ENCODE data around the gene MCM7. TPM values are rescaled to one million over a fixed set of nuclear protein-coding genes. Genes with fewer than 3 reads are reported as not detected.
A peak's percentile ranks its signal among the peaks of the same experiment; 100 is the strongest.

The MCM7 gene
- total and polyA plus RNA-seq, 4 donors = 36.0 to 54.7 (median 41.8) TPM

DNA sequence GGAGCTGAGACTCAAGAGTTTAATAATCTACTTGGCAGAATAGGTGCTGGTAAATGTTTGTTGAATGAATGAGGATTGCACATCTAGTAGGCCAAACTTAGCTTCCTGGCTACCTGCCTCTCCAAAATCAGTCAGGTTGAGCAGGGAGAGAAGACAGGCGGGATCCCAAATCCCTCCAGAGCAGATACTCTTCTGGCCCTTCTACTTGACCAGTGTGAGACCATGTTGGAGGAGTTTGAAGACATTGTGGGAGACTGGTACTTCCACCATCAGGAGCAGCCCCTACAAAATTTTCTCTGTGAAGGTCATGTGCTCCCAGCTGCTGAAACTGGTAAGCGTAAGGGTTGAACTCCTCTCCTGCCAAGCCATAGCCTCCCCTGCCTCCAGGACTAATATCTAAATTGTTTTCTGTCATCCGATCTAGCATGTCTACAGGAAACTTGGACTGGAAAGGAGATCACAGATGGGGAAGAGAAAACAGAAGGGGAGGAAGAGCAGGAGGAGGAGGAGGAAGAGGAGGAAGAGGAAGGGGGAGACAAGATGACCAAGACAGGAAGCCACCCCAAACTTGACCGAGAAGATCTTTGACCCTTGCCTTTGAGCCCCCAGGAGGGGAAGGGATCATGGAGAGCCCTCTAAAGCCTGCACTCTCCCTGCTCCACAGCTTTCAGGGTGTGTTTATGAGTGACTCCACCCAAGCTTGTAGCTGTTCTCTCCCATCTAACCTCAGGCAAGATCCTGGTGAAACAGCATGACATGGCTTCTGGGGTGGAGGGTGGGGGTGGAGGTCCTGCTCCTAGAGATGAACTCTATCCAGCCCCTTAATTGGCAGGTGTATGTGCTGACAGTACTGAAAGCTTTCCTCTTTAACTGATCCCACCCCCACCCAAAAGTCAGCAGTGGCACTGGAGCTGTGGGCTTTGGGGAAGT lies 23.4 kb upstream of the MCM7 start:
- no peak overlapping the region for H3K9ac ChIP-seq (ENCODE audit: insufficient read depth in 1 of 2, low read length in 2 of 2)
- H3K4me3 ChIP-seq = no peak overlapping the region
- H3K4me1 ChIP-seq (ENCODE audit: control insufficient read depth in 5 of 5, insufficient read depth in 5 of 5, low read length in 5 of 5) = peaks cover 0 to 23% (median 12%) of the 10 kb centered on the region in 5 donors
- WGBS, 2 donors = 58 to 67% methylated on average over 4 of the region's 4 CpGs
- peaks cover 0 to 11% (median 1%) of the 10 kb centered on the region in 4 donors for H3K36me3 ChIP-seq (ENCODE audit: control insufficient read depth in 4 of 4, insufficient read depth in 4 of 4, low read length in 4 of 4)
- no peaks in the 10 kb centered on the region for H3K27me3 ChIP-seq (ENCODE audit: control insufficient read depth in 3 of 3, insufficient read depth in 3 of 3, low read length in 2 of 3)
- H3K27ac ChIP-seq (ENCODE audit: low read depth in 1 of 2, low read length in 1 of 2) = peak overlapping the region in 1 of 2 donors; percentile 5
- TF ChIP-seq, protein P1, sequence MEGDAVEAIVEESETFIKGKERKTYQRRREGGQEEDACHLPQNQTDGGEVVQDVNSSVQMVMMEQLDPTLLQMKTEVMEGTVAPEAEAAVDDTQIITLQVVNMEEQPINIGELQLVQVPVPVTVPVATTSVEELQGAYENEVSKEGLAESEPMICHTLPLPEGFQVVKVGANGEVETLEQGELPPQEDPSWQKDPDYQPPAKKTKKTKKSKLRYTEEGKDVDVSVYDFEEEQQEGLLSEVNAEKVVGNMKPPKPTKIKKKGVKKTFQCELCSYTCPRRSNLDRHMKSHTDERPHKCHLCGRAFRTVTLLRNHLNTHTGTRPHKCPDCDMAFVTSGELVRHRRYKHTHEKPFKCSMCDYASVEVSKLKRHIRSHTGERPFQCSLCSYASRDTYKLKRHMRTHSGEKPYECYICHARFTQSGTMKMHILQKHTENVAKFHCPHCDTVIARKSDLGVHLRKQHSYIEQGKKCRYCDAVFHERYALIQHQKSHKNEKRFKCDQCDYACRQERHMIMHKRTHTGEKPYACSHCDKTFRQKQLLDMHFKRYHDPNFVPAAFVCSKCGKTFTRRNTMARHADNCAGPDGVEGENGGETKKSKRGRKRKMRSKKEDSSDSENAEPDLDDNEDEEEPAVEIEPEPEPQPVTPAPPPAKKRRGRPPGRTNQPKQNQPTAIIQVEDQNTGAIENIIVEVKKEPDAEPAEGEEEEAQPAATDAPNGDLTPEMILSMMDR (IDR thresholded peaks at IDR 0.05; ENCODE audit: control extremely low read depth, extremely low read depth) = no peak
- ATAC-seq (ENCODE audit: insufficient read depth, low FRiP score) = no peak
- H3K9me3 ChIP-seq (ENCODE audit: control insufficient read depth in 4 of 4, insufficient read depth in 3 of 4, low read length in 3 of 4) = no peaks in the 10 kb centered on the region
- DNase-seq = no peak

DNA sequence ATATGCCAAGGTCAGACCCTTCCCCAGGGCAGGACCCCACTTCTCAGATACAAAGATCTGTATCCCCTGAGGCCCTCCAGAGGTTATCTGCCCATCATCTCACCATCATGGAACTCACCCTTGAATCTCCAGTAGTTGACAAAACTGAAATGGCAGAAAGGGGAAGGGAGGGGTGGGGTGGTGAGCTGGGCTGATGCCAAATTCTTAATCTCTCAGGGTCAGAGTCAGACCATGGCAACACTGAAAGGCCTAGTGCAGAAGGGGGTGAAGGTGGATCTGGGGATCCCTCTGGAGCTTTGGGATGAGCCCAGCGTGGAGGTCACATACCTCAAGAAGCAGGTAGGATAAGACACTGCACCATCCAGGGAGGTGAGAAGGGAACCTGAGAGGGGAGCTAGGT lies 21.4 kb upstream of the MCM7 start:
- H3K4me1 ChIP-seq (ENCODE audit: control insufficient read depth in 5 of 5, insufficient read depth in 5 of 5, low read length in 5 of 5) = peaks cover 0 to 19% (median 12%) of the 10 kb centered on the region in 5 donors
- no peak for DNase-seq
- 98 to 100% methylated on average over 1 of the region's 1 CpG for WGBS, 2 donors
- H3K9me3 ChIP-seq (ENCODE audit: control insufficient read depth in 4 of 4, insufficient read depth in 3 of 4, low read length in 3 of 4) = no peaks in the 10 kb centered on the region
- H3K36me3 ChIP-seq (ENCODE audit: control insufficient read depth in 4 of 4, insufficient read depth in 4 of 4, low read length in 4 of 4) = peaks cover 0 to 11% (median 1%) of the 10 kb centered on the region in 4 donors
- H3K27me3 ChIP-seq (ENCODE audit: control insufficient read depth in 3 of 3, insufficient read depth in 3 of 3, low read length in 2 of 3) = no peaks in the 10 kb centered on the region
- no peak overlapping the region for H3K27ac ChIP-seq (ENCODE audit: low read depth in 1 of 2, low read length in 1 of 2)
- no peak overlapping the region for H3K4me3 ChIP-seq
- TF ChIP-seq, protein P1 (IDR thresholded peaks at IDR 0.05; ENCODE audit: control extremely low read depth, extremely low read depth) = no peak
- no peak overlapping the region for H3K9ac ChIP-seq (ENCODE audit: insufficient read depth in 1 of 2, low read length in 2 of 2)
- no peak for ATAC-seq (ENCODE audit: insufficient read depth, low FRiP score)

DNA sequence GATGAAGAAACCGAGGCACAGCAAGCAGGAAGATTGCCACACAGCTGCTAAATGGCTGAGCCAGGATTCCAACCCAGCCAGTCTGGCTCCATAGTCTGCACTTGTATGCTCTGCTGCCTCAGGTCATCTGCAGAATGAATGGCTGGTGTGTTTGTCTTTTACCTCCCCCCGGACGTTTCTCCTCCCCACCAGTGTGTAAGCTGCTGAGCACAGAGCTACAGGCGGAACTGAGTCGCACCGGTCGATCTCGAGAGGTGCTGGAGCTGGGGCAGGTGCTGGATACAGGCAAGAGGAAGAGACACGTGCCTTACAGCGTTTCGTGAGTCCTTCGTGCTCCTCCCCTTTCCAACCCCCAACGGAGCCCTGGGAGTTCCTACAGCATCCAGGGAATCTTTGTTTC lies 20.9 kb upstream of the MCM7 start:
- H3K36me3 ChIP-seq (ENCODE audit: control insufficient read depth in 4 of 4, insufficient read depth in 4 of 4, low read length in 4 of 4) = peaks cover 0 to 11% (median 1%) of the 10 kb centered on the region in 4 donors
- no peak overlapping the region for H3K27ac ChIP-seq (ENCODE audit: low read depth in 1 of 2, low read length in 1 of 2)
- H3K9ac ChIP-seq (ENCODE audit: insufficient read depth in 1 of 2, low read length in 2 of 2) = no peak overlapping the region
- TF ChIP-seq, protein P1 (IDR thresholded peaks at IDR 0.05; ENCODE audit: control extremely low read depth, extremely low read depth) = no peak
- peak in 2 of 3 donors; percentile 25 to 45 for DNase-seq
- ATAC-seq (ENCODE audit: insufficient read depth, low FRiP score) = no peak
- H3K4me1 ChIP-seq (ENCODE audit: control insufficient read depth in 5 of 5, insufficient read depth in 5 of 5, low read length in 5 of 5) = peaks cover 0 to 19% (median 12%) of the 10 kb centered on the region in 5 donors
- no peak overlapping the region for H3K4me3 ChIP-seq
- WGBS, 2 donors = 75 to 83% methylated on average over 13 of the region's 13 CpGs
- H3K9me3 ChIP-seq (ENCODE audit: control insufficient read depth in 4 of 4, insufficient read depth in 3 of 4, low read length in 3 of 4) = no peaks in the 10 kb centered on the region
- no peaks in the 10 kb centered on the region for H3K27me3 ChIP-seq (ENCODE audit: control insufficient read depth in 3 of 3, insufficient read depth in 3 of 3, low read length in 2 of 3)
